Gastroesophageal sphincter (tissue), 3 donors: ENCODE data around the gene STAC3.

Experiments
- CTCF ChIP-seq, 4 experiments: fragments of 200-600 bp in 2 of 4; fragments of 450-650 bp in 2 of 4; sonication (generic) in 1 of 4; IDR thresholded peaks; one replicate each; pipeline ENCODE4 v1.5.1; 2017 to 2019; ENCODE audit warnings: antibody characterized with exemption in 4 of 4, mild to moderate bottlenecking in 2 of 4, moderate library complexity in 2 of 4
- EP300 ChIP-seq: sonication (generic); formaldehyde crosslinking; IDR thresholded peaks from one replicate; pipeline ENCODE4 v1.6.1; 2017; ENCODE audit warnings: antibody characterized with exemption, mild to moderate bottlenecking
- POLR2A ChIP-seq, 2 donors: fragments of 450-650 bp; IDR thresholded peaks; one replicate each; pipeline ENCODE4 v1.6.1; 2017; ENCODE audit warnings: antibody characterized with exemption in 2 of 2, mild to moderate bottlenecking in 2 of 2, moderate library complexity in 1 of 2
- POLR2AphosphoS5 ChIP-seq: sonication (generic); formaldehyde crosslinking; IDR thresholded peaks from one replicate; pipeline ENCODE4 v1.6.1; 2017; ENCODE audit warnings: antibody characterized with exemption

GRCh38 chr12:57247041-57247440, 3.9 kb downstream of the STAC3 start:
- TF ChIP-seq CTCF (IDR thresholded peaks at IDR 0.05) (no peak), POLR2AphosphoS5 (no peak), EP300 (no peak), POLR2A (IDR thresholded peaks at IDR 0.05) (no peak)
